ENCODE data around the gene SIL1.

Gene SIL1

DNA sequence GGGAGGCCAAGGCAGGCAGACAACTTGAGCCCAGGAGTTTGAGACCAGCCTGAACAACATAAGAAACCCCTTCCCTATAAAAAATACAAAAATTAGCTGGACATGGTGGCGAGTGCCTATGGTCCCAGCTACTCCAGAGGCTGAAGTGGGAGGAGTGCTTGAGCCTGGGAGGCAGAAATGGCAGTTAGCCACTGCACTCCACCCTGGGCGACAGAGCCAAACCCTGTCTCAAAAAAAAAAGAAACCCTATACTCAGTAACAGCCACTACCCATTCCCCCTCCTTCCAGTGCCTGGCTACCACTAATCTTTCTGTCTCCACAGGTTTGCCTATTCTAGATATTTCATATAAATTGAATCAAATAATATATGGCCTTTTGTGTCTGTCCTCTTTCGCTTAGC, 14.3 kb upstream of the SIL1 start:
- no peak overlapping the region for H2BK120ac ChIP-seq (ENCODE audit: low read depth, low read length)
- H3K4ac ChIP-seq (ENCODE audit: low read depth in 1 of 2, low read length in 2 of 2) = no peak overlapping the region
- no peak overlapping the region for H2BK12ac ChIP-seq (ENCODE audit: low read length in 2 of 2)
- H3K4me2 ChIP-seq (ENCODE audit: low read length, poor library complexity, severe bottlenecking) = no peak overlapping the region
- H3K4me3 ChIP-seq (ENCODE audit: insufficient read depth in 1 of 2, low read depth in 1 of 2, low read length in 2 of 2) = no peak overlapping the region
- no peaks in the 10 kb centered on the region for H3K4me1 ChIP-seq (ENCODE audit: control insufficient read depth, insufficient read depth, low read depth, low read length)
- H3K27me3 ChIP-seq (ENCODE audit: control insufficient read depth in 1 of 2, insufficient read depth in 1 of 2, low read length in 2 of 2) = no peaks in the 10 kb centered on the region
- H3K14ac ChIP-seq (ENCODE audit: low read length in 2 of 2) = no peak overlapping the region
- H3K27ac ChIP-seq (ENCODE audit: low read length, poor library complexity, severe bottlenecking) = no peak overlapping the region
- no peak overlapping the region for H2AK5ac ChIP-seq (ENCODE audit: low read length, severe bottlenecking)
- no peaks in the 10 kb centered on the region for H3K79me1 ChIP-seq (replicated peaks; ENCODE audit: low read length, poor library complexity, severe bottlenecking)
- no peak overlapping the region for H2BK5ac ChIP-seq (ENCODE audit: low read depth, low read length, poor library complexity, severe bottlenecking)
- H2AFZ ChIP-seq (ENCODE audit: low read depth, low read length) = no peak overlapping the region
- DNase-seq = no peak
- 55% methylated on average over 2 of the region's 3 CpGs for WGBS
- H3K23ac ChIP-seq (ENCODE audit: low read length in 2 of 2) = no peak overlapping the region
- no peak overlapping the region for H4K91ac ChIP-seq (ENCODE audit: low read length)
- no peak overlapping the region for H3K9ac ChIP-seq (ENCODE audit: low read length)
- no peak overlapping the region for H3K18ac ChIP-seq (ENCODE audit: low read depth in 1 of 2, low read length in 2 of 2)
- no peak overlapping the region for H2BK15ac ChIP-seq (ENCODE audit: low read depth, poor library complexity, severe bottlenecking)
- H3K36me3 ChIP-seq (ENCODE audit: control insufficient read depth in 1 of 2, insufficient read depth in 2 of 2, low read depth in 1 of 2, low read length in 2 of 2) = no peaks in the 10 kb centered on the region
- H3K9me3 ChIP-seq (ENCODE audit: control insufficient read depth, low read length) = no peaks in the 10 kb centered on the region
- H4K8ac ChIP-seq (ENCODE audit: low read length) = no peak overlapping the region

- H3K14ac ChIP-seq (ENCODE audit: low read length in 2 of 2) = no peak overlapping the region
- H3K4me3 ChIP-seq (ENCODE audit: insufficient read depth in 1 of 2, low read depth in 1 of 2, low read length in 2 of 2) = no peak overlapping the region
- H3K4me2 ChIP-seq (ENCODE audit: low read length, poor library complexity, severe bottlenecking) = no peak overlapping the region
- H3K23ac ChIP-seq (ENCODE audit: low read length in 2 of 2) = no peak overlapping the region
- H3K36me3 ChIP-seq (ENCODE audit: control insufficient read depth in 1 of 2, insufficient read depth in 2 of 2, low read depth in 1 of 2, low read length in 2 of 2) = no peaks in the 10 kb centered on the region
- 68% methylated on average over 4 of the region's 4 CpGs for WGBS
- H3K4ac ChIP-seq (ENCODE audit: low read depth in 1 of 2, low read length in 2 of 2) = no peak overlapping the region
- DNase-seq = no peak
- H4K91ac ChIP-seq (ENCODE audit: low read length) = no peak overlapping the region
- no peak overlapping the region for H2BK15ac ChIP-seq (ENCODE audit: low read depth, poor library complexity, severe bottlenecking)
- H2BK5ac ChIP-seq (ENCODE audit: low read depth, low read length, poor library complexity, severe bottlenecking) = no peak overlapping the region
- no peaks in the 10 kb centered on the region for H3K27me3 ChIP-seq (ENCODE audit: control insufficient read depth in 1 of 2, insufficient read depth in 1 of 2, low read length in 2 of 2)
- H2AFZ ChIP-seq (ENCODE audit: low read depth, low read length) = no peak overlapping the region
- H3K18ac ChIP-seq (ENCODE audit: low read depth in 1 of 2, low read length in 2 of 2) = no peak overlapping the region
- H3K9me3 ChIP-seq (ENCODE audit: control insufficient read depth, low read length) = no peaks in the 10 kb centered on the region
- H2BK120ac ChIP-seq (ENCODE audit: low read depth, low read length) = no peak overlapping the region
- no peaks in the 10 kb centered on the region for H3K79me1 ChIP-seq (replicated peaks; ENCODE audit: low read length, poor library complexity, severe bottlenecking)
- no peak overlapping the region for H4K8ac ChIP-seq (ENCODE audit: low read length)
- H3K9ac ChIP-seq (ENCODE audit: low read length) = no peak overlapping the region
- no peak overlapping the region for H2AK5ac ChIP-seq (ENCODE audit: low read length, severe bottlenecking)
- no peak overlapping the region for H2BK12ac ChIP-seq (ENCODE audit: low read length in 2 of 2)
- no peak overlapping the region for H3K27ac ChIP-seq (ENCODE audit: low read length, poor library complexity, severe bottlenecking)
- H3K4me1 ChIP-seq (ENCODE audit: control insufficient read depth, insufficient read depth, low read depth, low read length) = no peaks in the 10 kb centered on the region
Observed at GRCh38 chr5:139210585-139210984, 12.4 kb upstream of the SIL1 start.

- Histone ChIP-seq H3K9ac (ENCODE audit: low read length) (no peak overlapping the region), H4K91ac (ENCODE audit: low read length) (no peak overlapping the region), H2AFZ (ENCODE audit: low read depth, low read length) (no peak overlapping the region), H3K18ac (ENCODE audit: low read depth in 1 of 2, low read length in 2 of 2) (no peak overlapping the region), H3K27ac (ENCODE audit: low read length, poor library complexity, severe bottlenecking) (no peak overlapping the region), H2AK5ac (ENCODE audit: low read length, severe bottlenecking) (no peak overlapping the region), H3K23ac (ENCODE audit: low read length in 2 of 2) (no peak overlapping the region), H3K4ac (ENCODE audit: low read depth in 1 of 2, low read length in 2 of 2) (no peak overlapping the region), H3K9me3 (ENCODE audit: control insufficient read depth, low read length) (no peaks in the 10 kb centered on the region), H3K27me3 (ENCODE audit: control insufficient read depth in 1 of 2, insufficient read depth in 1 of 2, low read length in 2 of 2) (no peaks in the 10 kb centered on the region), H4K8ac (ENCODE audit: low read length) (no peak overlapping the region), H2BK15ac (ENCODE audit: low read depth, poor library complexity, severe bottlenecking) (no peak overlapping the region), H2BK5ac (ENCODE audit: low read depth, low read length, poor library complexity, severe bottlenecking) (no peak overlapping the region), H3K4me2 (ENCODE audit: low read length, poor library complexity, severe bottlenecking) (no peak overlapping the region), H3K14ac (ENCODE audit: low read length in 2 of 2) (no peak overlapping the region), H3K79me1 (replicated peaks; ENCODE audit: low read length, poor library complexity, severe bottlenecking) (no peaks in the 10 kb centered on the region), H3K4me3 (ENCODE audit: insufficient read depth in 1 of 2, low read depth in 1 of 2, low read length in 2 of 2) (no peak overlapping the region), H3K36me3 (ENCODE audit: control insufficient read depth in 1 of 2, insufficient read depth in 2 of 2, low read depth in 1 of 2, low read length in 2 of 2) (no peaks in the 10 kb centered on the region), H2BK120ac (ENCODE audit: low read depth, low read length) (no peak overlapping the region), H3K4me1 (ENCODE audit: control insufficient read depth, insufficient read depth, low read depth, low read length) (no peaks in the 10 kb centered on the region), H2BK12ac (ENCODE audit: low read length in 2 of 2) (no peak overlapping the region)
- DNase-seq = no peak
- 92% methylated on average over 2 of the region's 3 CpGs for WGBS
Observed at GRCh38 chr5:139207297-139208000, 9.3 kb upstream of the SIL1 start.

DNA sequence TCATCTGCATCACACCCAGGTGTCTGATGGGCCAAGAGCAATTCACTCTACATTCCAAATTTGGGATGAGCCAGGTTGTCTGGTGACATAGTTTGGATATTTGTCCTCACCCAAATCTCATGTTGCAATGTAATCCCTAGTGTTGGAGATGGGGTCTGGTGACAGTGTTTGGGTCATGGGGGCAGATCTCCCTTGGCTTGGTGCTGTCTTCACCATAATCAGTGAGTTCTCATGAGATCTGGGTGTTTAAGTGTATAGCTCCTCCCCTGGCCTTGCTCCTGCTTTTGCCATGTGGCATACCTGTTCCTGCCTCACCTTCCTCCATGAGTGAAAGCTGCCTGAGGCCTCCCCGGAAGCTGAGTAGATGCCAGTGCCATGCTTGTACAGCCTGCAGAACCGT, 7.4 kb upstream of the SIL1 start:
- no peaks in the 10 kb centered on the region for H3K79me1 ChIP-seq (replicated peaks; ENCODE audit: low read length, poor library complexity, severe bottlenecking)
- no peak overlapping the region for H2BK120ac ChIP-seq (ENCODE audit: low read depth, low read length)
- WGBS = 92% methylated on average over 2 of the region's 2 CpGs

More for the DNA sequence above, 7.4 kb upstream of the SIL1 start:
- no peak overlapping the region for H3K23ac ChIP-seq (ENCODE audit: low read length in 2 of 2)
- H3K27me3 ChIP-seq (ENCODE audit: control insufficient read depth in 1 of 2, insufficient read depth in 1 of 2, low read length in 2 of 2) = no peaks in the 10 kb centered on the region
- no peak overlapping the region for H4K8ac ChIP-seq (ENCODE audit: low read length)
- no peak overlapping the region for H3K18ac ChIP-seq (ENCODE audit: low read depth in 1 of 2, low read length in 2 of 2)
- H3K4me1 ChIP-seq (ENCODE audit: control insufficient read depth, insufficient read depth, low read depth, low read length) = no peaks in the 10 kb centered on the region
- H3K4ac ChIP-seq (ENCODE audit: low read depth in 1 of 2, low read length in 2 of 2) = no peak overlapping the region
- H3K4me3 ChIP-seq (ENCODE audit: insufficient read depth in 1 of 2, low read depth in 1 of 2, low read length in 2 of 2) = no peak overlapping the region
- no peak overlapping the region for H2AFZ ChIP-seq (ENCODE audit: low read depth, low read length)
- no peak overlapping the region for H2AK5ac ChIP-seq (ENCODE audit: low read length, severe bottlenecking)
- H2BK5ac ChIP-seq (ENCODE audit: low read depth, low read length, poor library complexity, severe bottlenecking) = no peak overlapping the region
- no peaks in the 10 kb centered on the region for H3K9me3 ChIP-seq (ENCODE audit: control insufficient read depth, low read length)
- H3K9ac ChIP-seq (ENCODE audit: low read length) = no peak overlapping the region
- H4K91ac ChIP-seq (ENCODE audit: low read length) = no peak overlapping the region
- H3K4me2 ChIP-seq (ENCODE audit: low read length, poor library complexity, severe bottlenecking) = no peak overlapping the region
- H3K27ac ChIP-seq (ENCODE audit: low read length, poor library complexity, severe bottlenecking) = no peak overlapping the region
- no peak overlapping the region for H2BK15ac ChIP-seq (ENCODE audit: low read depth, poor library complexity, severe bottlenecking)
- no peak for DNase-seq
- no peak overlapping the region for H3K14ac ChIP-seq (ENCODE audit: low read length in 2 of 2)
- H3K36me3 ChIP-seq (ENCODE audit: control insufficient read depth in 1 of 2, insufficient read depth in 2 of 2, low read depth in 1 of 2, low read length in 2 of 2) = no peaks in the 10 kb centered on the region
- H2BK12ac ChIP-seq (ENCODE audit: low read length in 2 of 2) = no peak overlapping the region

Measured in mesenchymal stem cell (in vitro differentiated cells and primary cell).